GM12891 (cell line): ENCODE data around the gene MARK3.

Experiments
- DNase-seq: peaks from one replicate; pipeline ENCODE4 v3.0.0; 2011; ENCODE audit warnings: low spot score; ENCODE audit not compliant: insufficient read length
- FAIRE-seq: peaks from 2 replicates; lab custom pipeline; 2011; peaks lifted over from hg19 to GRCh38; lab: Jason Lieb, UNC
- PAX5 ChIP-seq: IDR thresholded peaks from 2 replicates; pipeline ENCODE4 v1.6.1; 2011; ENCODE audit warnings: low read length, moderate library complexity, mild to moderate bottlenecking; ENCODE audit not compliant: insufficient read depth, severe bottlenecking
- POLR2A ChIP-seq: IDR thresholded peaks from 2 replicates; pipeline ENCODE4 v1.6.1; 2011; ENCODE audit warnings: low read depth, low read length, control low read depth
- POLR2AphosphoS5 ChIP-seq: IDR thresholded peaks from 2 replicates; pipeline ENCODE4 v1.6.1; 2011; ENCODE audit warnings: low read depth, low read length, control low read depth
- POU2F2 ChIP-seq: IDR thresholded peaks from 2 replicates; pipeline ENCODE4 v1.6.1; 2011; ENCODE audit warnings: low read depth, mild to moderate bottlenecking, control low read depth, low read length, moderate library complexity
- SPI1 ChIP-seq: IDR thresholded peaks from 2 replicates; pipeline ENCODE4 v1.6.1; 2011; ENCODE audit warnings: low read depth, low read length, control low read depth
- TAF1 ChIP-seq: IDR thresholded peaks from 2 replicates; pipeline ENCODE4 v1.6.1; 2011; ENCODE audit warnings: low read depth, low read length, control low read depth

MARK3 gene

GRCh38 chr14:103428723-103429556 lies 43.7 kb downstream of the MARK3 start:
- DNase-seq (no peak), FAIRE-seq (peak; percentile 5)
- TF ChIP-seq POU2F2 (no peak), POLR2AphosphoS5 (no peak), PAX5 (no peak), SPI1 (no peak), POLR2A (no peak), TAF1 (no peak)

GRCh38 chr14:103430358-103430757 lies 45.1 kb downstream of the MARK3 start:
- TF ChIP-seq POU2F2, result no peak
- DNase-seq (no peak), FAIRE-seq (no peak)

DNA sequence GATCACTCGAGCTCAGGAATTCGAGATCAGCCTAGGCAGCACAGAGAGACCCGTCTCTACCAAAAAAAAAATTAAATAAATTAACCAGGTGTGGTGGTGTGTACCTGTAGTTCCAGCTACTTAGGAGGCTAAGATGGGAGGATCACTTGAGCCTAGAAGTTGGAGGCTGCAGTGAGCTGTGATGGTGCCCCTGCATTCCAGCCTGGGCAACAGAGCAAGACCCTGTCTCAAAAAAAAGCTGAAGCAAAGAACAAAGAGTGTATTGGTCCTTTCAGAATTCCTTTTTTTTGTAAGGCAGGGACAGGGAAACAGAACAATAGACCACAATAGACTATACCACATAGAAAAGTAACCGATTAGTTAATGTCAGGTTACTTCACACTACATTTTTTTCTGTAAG lies 47.4 kb downstream of the MARK3 start:
- DNase-seq, result no peak
- FAIRE-seq, result no peak
- TF ChIP-seq SPI1 (no peak), PAX5 (no peak), TAF1 (no peak), POLR2A (no peak), POU2F2 (no peak), POLR2AphosphoS5 (no peak)

GRCh38 chr14:103433916-103434563 lies 48.8 kb downstream of the MARK3 start:
- DNase-seq (no peak), FAIRE-seq (no peak)
- no peak for TF ChIP-seq POLR2A
- TF ChIP-seq POU2F2, result no peak
- TF ChIP-seq SPI1, result no peak
- TF ChIP-seq POLR2AphosphoS5, result no peak
- no peak for TF ChIP-seq PAX5
- TF ChIP-seq TAF1, result no peak

GRCh38 chr14:103434868-103435442 lies 49.7 kb downstream of the MARK3 start:
- FAIRE-seq (no peak), DNase-seq (no peak)

GRCh38 chr14:103436533-103436932 lies 51.3 kb downstream of the MARK3 start:
- TF ChIP-seq POLR2A, result no peak
- TF ChIP-seq POU2F2, result no peak
- no peak for TF ChIP-seq PAX5
- TF ChIP-seq TAF1, result no peak
- FAIRE-seq (no peak), DNase-seq (no peak)

More at GRCh38 chr14:103434868-103435442, 49.7 kb downstream of the MARK3 start:
- TF ChIP-seq POU2F2, result no peak
- TF ChIP-seq POLR2AphosphoS5, result no peak
- TF ChIP-seq POLR2A, result no peak
- no peak for TF ChIP-seq SPI1
- no peak for TF ChIP-seq PAX5
- TF ChIP-seq TAF1, result no peak

GRCh38 chr14:103442288-103442687 lies 57.1 kb downstream of the MARK3 start:
- TF ChIP-seq POU2F2, result no peak
- TF ChIP-seq POLR2AphosphoS5, result no peak
- TF ChIP-seq TAF1, result no peak
- TF ChIP-seq POLR2A, result no peak
- no peak for TF ChIP-seq SPI1
- TF ChIP-seq PAX5, result no peak
- no peak for DNase-seq
- FAIRE-seq, result no peak

GRCh38 chr14:103443111-103443510 lies 57.9 kb downstream of the MARK3 start:
- FAIRE-seq (no peak), DNase-seq (no peak)
- no peak for TF ChIP-seq POLR2AphosphoS5
- TF ChIP-seq PAX5, result no peak
- no peak for TF ChIP-seq TAF1
- no peak for TF ChIP-seq POLR2A
- no peak for TF ChIP-seq SPI1
- TF ChIP-seq POU2F2, result no peak

DNA sequence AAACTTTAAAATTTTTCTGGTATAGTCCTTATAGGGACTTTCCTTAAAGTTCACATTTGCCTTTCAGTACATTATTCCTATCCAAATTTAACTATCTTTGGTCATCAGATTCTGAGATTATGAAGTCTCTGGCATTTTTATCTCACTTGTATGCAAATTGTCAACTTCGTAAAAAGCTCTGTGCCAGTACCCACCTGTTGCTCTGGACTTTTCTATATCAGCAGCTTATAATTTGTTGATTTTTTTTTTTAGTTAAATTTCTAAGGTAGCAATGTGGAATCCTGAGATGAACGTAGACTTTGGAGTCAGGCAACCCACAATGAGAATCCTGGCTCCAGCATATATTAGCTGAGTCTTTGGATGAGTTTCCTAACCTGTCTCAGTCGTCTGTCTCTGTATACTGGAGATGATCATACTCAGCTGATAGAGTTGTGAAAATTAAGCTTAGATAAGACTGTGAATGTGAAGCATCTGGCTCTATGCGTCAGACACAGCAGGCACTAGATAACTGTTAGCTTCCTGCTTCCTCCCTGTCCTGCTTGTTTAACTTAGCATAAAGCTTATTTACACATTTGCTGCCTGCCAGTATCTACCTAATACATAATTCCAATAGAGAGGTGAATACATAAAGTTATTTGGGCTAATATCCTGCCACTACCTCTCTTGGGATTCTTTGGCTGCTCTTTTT lies 59.8 kb downstream of the MARK3 start:
- no peak for TF ChIP-seq PAX5
- no peak for TF ChIP-seq POLR2AphosphoS5
- no peak for TF ChIP-seq POU2F2
- TF ChIP-seq TAF1, result no peak
- no peak for TF ChIP-seq SPI1
- TF ChIP-seq POLR2A, result no peak
- FAIRE-seq (no peak), DNase-seq (no peak)
